Activated CD4-positive, alpha-beta memory T cell treated with anti-CD3 and anti-CD28 coated beads for 36 hours (primary cell): ENCODE data around the gene SLC12A9. TPM values are rescaled to one million over a fixed set of nuclear protein-coding genes. Genes with fewer than 3 reads are reported as not detected.

Experiments used
- CTCF ChIA-PET: fragments of 350-600 bp; sonication (Branson Sonifier 250); formaldehyde crosslinking; loops from one replicate; lab custom pipeline; 2021; ENCODE audit warnings: antibody characterized with exemption, inconsistent platforms; lab: Charles Lee
- POLR2A ChIA-PET: fragments of 350-600 bp; sonication (Branson Sonifier 250); formaldehyde crosslinking; loops from one replicate; lab custom pipeline; 2021; ENCODE audit warnings: antibody characterized with exemption; lab: Charles Lee
- DNase-seq: peaks from one replicate; pipeline ENCODE4 v3.0.0-alpha.2; 2020
- H3K27ac Mint-ChIP-seq: one replicate; pipeline ENCODE4 v1.8.0; 2021; ENCODE audit warnings: mixed read lengths
- H3K27me3 Mint-ChIP-seq: one replicate; pipeline ENCODE4 v1.8.0; 2021; ENCODE audit warnings: mixed read lengths
- H3K36me3 Mint-ChIP-seq: one replicate; pipeline ENCODE4 v1.8.0; 2021; ENCODE audit warnings: mixed read lengths
- H3K4me1 Mint-ChIP-seq: one replicate; pipeline ENCODE4 v1.8.0; 2021; ENCODE audit warnings: low read depth, mixed read lengths
- H3K4me3 Mint-ChIP-seq: one replicate; pipeline ENCODE4 v1.8.0; 2021; ENCODE audit warnings: mild to moderate bottlenecking, mixed read lengths
- H3K9me3 Mint-ChIP-seq: one replicate; pipeline ENCODE4 v1.8.0; 2021; ENCODE audit warnings: mixed read lengths
- intact Hi-C: fragments of 100-400 bp; cut with micrococcal nuclease; formaldehyde crosslinking; loops from one replicate; pipeline ENCODE4 v1.15.1; 2023
- total RNA-seq, 2 experiments: library from RNA; stranded (reverse); gene quantifications; one replicate each; pipeline ENCODE4 v1.2.3, GENCODE V29; 2021

Gene SLC12A9
- total RNA-seq, 2 experiments from 2014 or later: 17.8 to 18.5 TPM

DNA sequence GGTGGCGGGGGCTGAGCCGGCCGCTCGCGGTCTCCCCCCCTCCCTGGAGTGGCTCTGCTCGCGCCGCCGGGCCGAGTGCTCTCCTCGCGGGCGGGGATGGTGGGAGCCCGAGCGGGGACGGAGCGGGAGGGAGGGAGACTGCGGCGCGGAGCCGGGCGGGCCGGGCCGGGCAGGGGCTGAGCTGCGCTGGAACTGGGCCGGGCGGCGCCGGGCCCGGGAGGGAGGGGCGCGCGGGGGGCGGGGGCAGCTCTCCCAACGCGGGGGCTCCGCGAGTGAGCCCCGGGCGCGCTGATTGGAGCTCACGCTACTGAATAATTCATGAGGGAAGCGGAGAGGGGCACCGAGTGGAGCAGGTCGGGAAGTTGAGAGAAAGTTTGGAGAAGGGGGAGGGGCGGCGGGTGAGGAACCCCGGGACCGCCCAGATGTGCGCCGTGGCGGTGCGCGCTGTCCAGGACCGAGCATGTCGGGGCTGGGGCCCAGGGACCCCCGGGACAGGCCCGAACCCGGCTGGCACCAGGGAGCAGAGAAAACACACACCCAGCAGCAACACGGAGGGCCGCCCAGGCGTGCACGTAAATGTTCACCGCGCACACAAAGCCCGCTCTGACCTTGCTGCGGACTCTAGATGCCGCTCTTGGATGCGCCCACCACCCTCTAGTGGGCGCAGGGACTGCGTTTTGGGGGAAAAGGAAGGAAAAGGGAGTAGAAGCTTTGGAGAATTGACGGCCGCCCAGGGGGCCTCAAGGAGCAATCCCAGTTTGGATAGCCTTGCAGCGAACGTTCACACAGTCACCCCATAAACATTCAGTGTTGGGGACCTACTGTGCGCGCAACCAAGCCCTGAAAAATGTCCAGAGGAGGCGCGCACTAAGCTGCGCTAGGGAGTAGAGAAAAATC, 24.9 kb upstream of the SLC12A9 start, which contains the start of gene EPHB4:
EPHB4 (minus strand) TSS at position 194 of the 897 bp plus-strand sequence. CDS start 493 bp downstream, outside the sequence.
- Mint-ChIP-seq H3K9me3 (no peaks in the 10 kb centered on the region), H3K27me3 (peaks cover 42% of the 10 kb centered on the region), H3K4me3 (peak within 1 kb of the TSS; percentile 43), H3K27ac (no peak within 1 kb of the TSS), H3K4me1 (peaks cover 17% of the 10 kb centered on the region), H3K36me3 (peaks cover 2% of the 10 kb centered on the region)
- POLR2A ChIA-PET: interaction anchor here (0.6 kb wide), 1 partner anchor 358 kb away, joined by 5 read pairs; no protein-coding TSS in a partner anchor
- no peak for DNase-seq
- intact Hi-C loops: no loop called here
- CTCF ChIA-PET: interaction anchor here (0.9 to 2.6 kb wide), 2 partner anchors 24 to 27 kb away, joined by 3 to 7 read pairs; partner anchors contain the start of gene SLC12A9

DNA sequence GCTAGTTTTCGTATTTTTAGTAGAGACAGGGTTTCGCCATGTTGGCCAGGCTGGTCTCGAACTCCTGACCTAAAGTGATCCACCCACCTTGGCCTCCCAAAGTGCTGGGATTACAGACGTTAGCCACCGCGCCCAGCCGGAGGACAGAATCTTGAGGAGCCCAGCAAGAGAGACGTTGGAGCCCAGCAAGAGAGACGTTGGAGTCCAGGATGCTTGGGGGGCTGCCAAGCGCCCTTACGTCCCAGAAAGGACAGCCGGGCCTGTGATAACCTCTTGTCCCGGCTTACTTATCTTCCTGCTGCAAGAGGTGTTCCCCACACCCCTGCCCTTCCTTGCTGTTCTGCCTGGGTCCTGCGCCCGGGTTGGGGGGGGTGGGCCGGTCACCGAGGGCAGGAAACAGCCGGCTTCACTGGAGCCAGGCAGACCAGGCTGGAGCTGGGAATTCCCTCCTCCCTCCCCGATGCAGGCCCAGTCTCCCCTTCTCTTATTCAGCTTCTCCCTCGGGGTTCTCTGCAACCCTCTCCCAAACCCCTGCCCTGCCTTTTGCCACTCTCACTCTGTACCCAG, 23.3 kb upstream of the SLC12A9 start:
- intact Hi-C loops: no loop called here
- ChIA-PET POLR2A (no interaction called here), CTCF (interaction anchor here (0.5 to 2.6 kb wide), 2 partner anchors 28 to 33 kb away, joined by 4 to 7 read pairs; no protein-coding TSS in a partner anchor)
- DNase-seq: no peak
- Mint-ChIP-seq H3K9me3 (no peaks in the 10 kb centered on the region), H3K4me3 (no peak overlapping the region), H3K27me3 (peaks cover 37% of the 10 kb centered on the region), H3K27ac (no peak overlapping the region), H3K36me3 (peaks cover 2% of the 10 kb centered on the region), H3K4me1 (peaks cover 17% of the 10 kb centered on the region)

DNA sequence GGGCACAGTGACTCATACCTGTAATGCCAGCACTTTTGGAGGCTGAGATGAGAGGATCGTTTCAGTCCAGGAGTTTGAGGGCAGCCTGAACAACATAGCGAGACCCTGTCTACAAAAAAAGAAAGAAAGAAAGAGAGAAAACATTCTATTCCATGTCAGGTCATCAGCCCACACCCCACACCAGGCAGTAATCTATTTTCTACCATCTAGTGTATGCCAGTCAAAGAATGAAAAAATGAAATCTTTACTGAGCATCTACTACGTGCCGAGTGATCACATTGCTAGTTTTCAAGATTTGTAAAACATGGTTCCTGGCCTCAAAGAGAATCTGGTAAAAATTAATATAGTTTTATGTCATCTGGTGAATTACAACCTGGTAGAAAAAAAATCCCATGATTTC, 22.1 kb upstream of the SLC12A9 start:
- no peak overlapping the region for H3K27ac Mint-ChIP-seq

DNA sequence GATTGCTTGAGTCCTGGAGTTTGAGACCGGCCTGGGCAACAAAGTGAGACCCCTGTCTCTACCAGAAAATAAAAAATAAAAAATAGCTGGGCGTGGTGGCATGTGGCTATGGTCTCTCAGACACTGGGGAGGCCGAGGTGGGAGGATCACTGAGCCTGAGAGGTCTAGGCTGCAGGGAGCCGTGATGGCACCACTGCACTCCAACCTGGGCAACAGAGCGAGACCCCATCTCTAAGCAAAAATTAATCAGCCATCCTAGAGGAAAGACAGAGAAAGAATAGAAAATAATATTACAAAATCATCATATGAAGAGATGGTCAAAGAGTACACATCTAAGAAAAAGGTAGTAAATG, 20.3 kb upstream of the SLC12A9 start:
- ChIA-PET CTCF (interaction anchor here (0.6 to 1.4 kb wide), 3 partner anchors 31 to 379 kb away, joined by 3 to 6 read pairs (median 3); partner anchors contain the start of gene POP7), POLR2A (interaction anchor here (0.6 to 0.7 kb wide), 2 partner anchors 59 to 127 kb away, joined by 3 to 5 read pairs; no protein-coding TSS in a partner anchor)
- H3K4me1 Mint-ChIP-seq: peaks cover 12% of the 10 kb centered on the region
- H3K9me3 Mint-ChIP-seq: no peaks in the 10 kb centered on the region
- no peak overlapping the region for H3K27ac Mint-ChIP-seq
- DNase-seq: no peak
- H3K36me3 Mint-ChIP-seq: peaks cover 2% of the 10 kb centered on the region
- H3K4me3 Mint-ChIP-seq: no peak overlapping the region
- intact Hi-C loops: no loop called here
- peaks cover 18% of the 10 kb centered on the region for H3K27me3 Mint-ChIP-seq

More for the DNA sequence above, 22.1 kb upstream of the SLC12A9 start:
- POLR2A ChIA-PET: no interaction called here
- CTCF ChIA-PET: no interaction called here
- no peak overlapping the region for H3K4me3 Mint-ChIP-seq
- H3K9me3 Mint-ChIP-seq: no peaks in the 10 kb centered on the region
- peaks cover 2% of the 10 kb centered on the region for H3K36me3 Mint-ChIP-seq
- H3K4me1 Mint-ChIP-seq: peaks cover 17% of the 10 kb centered on the region
- DNase-seq: no peak
- intact Hi-C loops: no loop called here
- H3K27me3 Mint-ChIP-seq: peaks cover 31% of the 10 kb centered on the region

DNA sequence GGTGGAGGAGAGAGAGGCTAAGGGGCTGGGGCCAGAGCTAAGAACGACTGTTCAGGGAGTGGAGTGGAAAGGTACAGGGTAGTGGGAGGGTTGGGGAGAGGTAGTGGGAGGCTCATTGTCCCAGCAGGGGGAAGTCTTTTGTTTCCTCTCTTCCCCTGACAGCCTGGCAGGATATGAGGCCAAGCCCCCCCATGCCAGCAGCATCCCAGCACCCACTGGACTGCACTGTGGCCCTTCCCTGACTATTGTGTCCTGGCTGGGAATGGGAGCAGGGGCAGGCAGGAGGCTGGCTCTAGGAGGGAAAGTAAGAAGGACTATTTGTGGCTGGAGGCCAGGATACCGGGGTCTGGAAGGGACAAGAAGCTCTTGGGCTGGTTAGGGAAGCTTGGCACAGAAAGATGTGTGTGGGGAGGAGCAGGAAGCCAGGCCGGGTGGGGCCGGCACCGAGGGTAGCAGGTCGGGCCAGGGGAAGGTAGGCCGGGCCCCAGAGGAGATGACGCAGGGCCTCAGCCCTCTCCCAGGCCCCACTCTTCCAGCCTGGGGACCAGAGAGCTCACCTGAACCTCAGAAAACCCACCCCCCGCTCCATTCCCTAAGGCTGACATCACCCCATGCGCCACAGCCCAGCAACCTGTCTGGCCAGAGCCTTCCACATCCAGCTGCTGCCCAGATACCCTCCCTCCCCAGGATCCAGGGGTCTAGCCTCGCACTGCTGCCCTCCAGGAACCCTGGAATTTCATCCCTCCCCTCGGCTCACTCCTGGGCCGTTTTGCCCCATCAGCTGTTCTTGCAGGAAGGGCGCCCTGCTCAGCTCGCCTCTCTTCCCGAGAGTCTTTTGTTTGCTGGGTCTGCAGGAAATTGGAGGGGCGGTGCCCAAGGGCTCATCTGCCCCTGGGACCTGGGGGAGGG, 16.4 kb upstream of the SLC12A9 start:
- intact Hi-C loops: loop anchor here (2.0 to 5.0 kb wide), 2 partner anchors 34 to 39 kb away; partner anchors contain the start of gene SRRT
- H3K36me3 Mint-ChIP-seq: no peaks in the 10 kb centered on the region
- ChIA-PET CTCF (interaction anchor here (1.3 to 1.6 kb wide), 2 partner anchors 16 to 131 kb away, joined by 4 to 7 read pairs; partner anchors contain the start of gene SLC12A9), POLR2A (no interaction called here)
- no peaks in the 10 kb centered on the region for H3K9me3 Mint-ChIP-seq
- H3K4me3 Mint-ChIP-seq: peak overlapping the region; percentile 16
- no peak overlapping the region for H3K27ac Mint-ChIP-seq
- H3K27me3 Mint-ChIP-seq: peaks cover 3% of the 10 kb centered on the region
- DNase-seq: no peak
- H3K4me1 Mint-ChIP-seq: peaks cover 10% of the 10 kb centered on the region

DNA sequence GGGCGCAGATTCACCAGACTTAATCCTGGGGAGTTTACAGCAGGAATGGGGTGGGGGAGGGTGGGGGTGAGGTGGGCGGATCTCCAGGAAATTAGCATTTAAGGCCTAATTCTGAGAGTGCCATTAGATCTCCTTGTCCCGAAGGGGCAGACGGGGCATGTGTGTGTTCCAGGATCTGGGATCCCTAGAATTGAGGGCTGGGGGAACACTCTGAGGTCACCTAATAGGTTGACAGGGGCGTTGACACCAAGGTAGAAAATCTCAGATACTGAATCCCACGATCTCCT, 15.8 kb upstream of the SLC12A9 start:
- ChIA-PET CTCF (interaction anchor here (1.3 to 1.6 kb wide), 2 partner anchors 16 to 131 kb away, joined by 4 to 7 read pairs; partner anchors contain the start of gene SLC12A9), POLR2A (no interaction called here)
- Mint-ChIP-seq H3K27ac (no peak overlapping the region), H3K27me3 (peaks cover under 1% of the 10 kb centered on the region), H3K4me3 (peak overlapping the region; percentile 73), H3K9me3 (no peaks in the 10 kb centered on the region), H3K36me3 (no peaks in the 10 kb centered on the region), H3K4me1 (peaks cover 10% of the 10 kb centered on the region)
- intact Hi-C loops: loop anchor here (2.0 to 5.0 kb wide), 2 partner anchors 34 to 38 kb away; partner anchors contain the start of gene SRRT
- DNase-seq: no peak

GRCh38 chr7:100837099-100837836, 15.2 kb upstream of the SLC12A9 start:
- DNase-seq: peak; percentile 84
- CTCF ChIA-PET: interaction anchor here (1.0 to 1.3 kb wide), 2 partner anchors 15 to 132 kb away, joined by 4 to 8 read pairs; partner anchors contain the start of gene SLC12A9
- Mint-ChIP-seq H3K27me3 (no peaks in the 10 kb centered on the region), H3K4me1 (peaks cover 10% of the 10 kb centered on the region), H3K4me3 (peak overlapping the region; percentile 73), H3K9me3 (no peaks in the 10 kb centered on the region), H3K27ac (peak overlapping the region; percentile 38), H3K36me3 (no peaks in the 10 kb centered on the region)
- intact Hi-C loops: loop anchor here (2.0 to 5.0 kb wide), 2 partner anchors 35 to 38 kb away; partner anchors contain the start of gene SRRT
- POLR2A ChIA-PET: no interaction called here

GRCh38 chr7:100839361-100839760, 13.2 kb upstream of the SLC12A9 start:
- Mint-ChIP-seq H3K27me3 (no peaks in the 10 kb centered on the region), H3K9me3 (no peaks in the 10 kb centered on the region), H3K4me3 (no peak overlapping the region), H3K27ac (no peak overlapping the region), H3K36me3 (no peaks in the 10 kb centered on the region), H3K4me1 (peaks cover 10% of the 10 kb centered on the region)
- POLR2A ChIA-PET: no interaction called here
- CTCF ChIA-PET: no interaction called here
- DNase-seq: no peak
- intact Hi-C loops: loop anchor here (5.0 kb wide), 1 partner anchor 37 kb away; no protein-coding TSS in a partner anchor

DNA sequence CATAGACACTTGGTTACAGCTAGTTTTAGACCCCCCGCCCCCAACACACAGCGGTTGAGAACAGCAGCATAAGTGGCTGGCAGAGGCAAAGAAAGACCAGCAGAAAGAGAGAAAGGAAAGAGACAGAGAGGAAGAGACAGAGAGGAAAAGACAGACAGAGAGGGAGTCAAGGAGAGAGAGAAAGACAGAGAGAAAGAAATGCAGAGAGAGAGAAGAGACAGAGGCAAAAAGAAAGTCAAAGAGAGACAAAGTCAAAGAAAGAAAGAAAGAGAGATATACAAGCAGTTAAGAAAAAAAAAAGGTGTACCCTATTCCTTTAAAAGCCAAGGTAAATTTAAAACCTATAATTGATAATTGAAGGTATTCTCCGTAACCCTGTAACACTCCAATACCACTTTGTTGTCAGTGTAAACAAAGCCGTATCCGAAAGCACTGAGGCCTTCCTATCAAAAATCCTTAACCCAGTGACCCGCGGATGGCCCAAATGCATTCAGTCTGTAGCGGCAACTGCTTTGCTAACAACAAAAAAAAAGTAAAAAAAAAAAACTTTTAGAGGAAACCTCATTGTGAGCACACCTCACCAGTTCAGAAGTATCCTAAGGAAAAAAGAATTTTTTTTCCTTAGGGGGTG, 11.9 kb upstream of the SLC12A9 start:
- CTCF ChIA-PET: no interaction called here
- Mint-ChIP-seq H3K4me1 (peaks cover 10% of the 10 kb centered on the region), H3K9me3 (no peaks in the 10 kb centered on the region), H3K27ac (no peak overlapping the region), H3K36me3 (no peaks in the 10 kb centered on the region), H3K27me3 (no peaks in the 10 kb centered on the region), H3K4me3 (no peak overlapping the region)
- DNase-seq: no peak
- POLR2A ChIA-PET: no interaction called here
- intact Hi-C loops: no loop called here

- no peaks in the 10 kb centered on the region for H3K36me3 Mint-ChIP-seq
- H3K27ac Mint-ChIP-seq: no peak overlapping the region
- H3K9me3 Mint-ChIP-seq: no peaks in the 10 kb centered on the region
- POLR2A ChIA-PET: no interaction called here
- intact Hi-C loops: no loop called here
- H3K4me3 Mint-ChIP-seq: no peak overlapping the region
- no peak for DNase-seq
- H3K4me1 Mint-ChIP-seq: peaks cover 4% of the 10 kb centered on the region
- H3K27me3 Mint-ChIP-seq: no peaks in the 10 kb centered on the region
- CTCF ChIA-PET: no interaction called here
These were observed 5.2 kb upstream of the SLC12A9 start for GRCh38 chr7:100847360-100847759.
